H1 (cell line): ENCODE data around the gene ZNF804B. TPM values are rescaled to one million over a fixed set of nuclear protein-coding genes. Genes with fewer than 3 reads are reported as not detected.

Experiments
- CTCF ChIA-PET: fragments of 300-600 bp; sonication (Branson Sonifier 250); formaldehyde crosslinking; loops from one replicate; lab custom pipeline; 2021; ENCODE audit not compliant: partially characterized antibody; lab: Charles Lee
- POLR2A ChIA-PET: fragments of 300-600 bp; sonication (Branson Sonifier 250); formaldehyde crosslinking; loops from one replicate; lab custom pipeline; 2021; ENCODE audit warnings: inconsistent platforms; ENCODE audit not compliant: partially characterized antibody; lab: Charles Lee
- DNase-seq, 2 experiments: peaks; one replicate each; pipeline versions ENCODE4 v3.0.0 to v3.0.0-alpha.2; 2010 to 2022; ENCODE audit warnings: low spot score in 2 of 2, low read depth in 1 of 2, mixed read lengths in 1 of 2
- FAIRE-seq: peaks from 2 replicates; lab custom pipeline; 2011; peaks lifted over from hg19 to GRCh38; lab: Jason Lieb, UNC
- H2AFZ ChIP-seq: 2 replicates; pipeline ENCODE4 v1.8.1; 2012; ENCODE audit warnings: low read length, inconsistent platforms
- H2AK5ac ChIP-seq: 2 replicates; pipeline ENCODE4 v1.6.1; 2013; ENCODE audit warnings: low read depth, low read length
- H2BK120ac ChIP-seq: replicated peaks from 2 replicates; pipeline ENCODE3; 2013; ENCODE audit warnings: low read depth, low read length, inconsistent platforms
- H2BK12ac ChIP-seq: 2 replicates; pipeline ENCODE4 v1.6.1; 2013; ENCODE audit warnings: low read depth, low read length
- H2BK15ac ChIP-seq: 2 replicates; pipeline ENCODE4 v1.6.1; 2013; ENCODE audit warnings: low read length
- H2BK20ac ChIP-seq: 2 replicates; pipeline ENCODE4 v1.6.1; 2013; ENCODE audit warnings: low read length
- H2BK5ac ChIP-seq: 2 replicates; pipeline ENCODE4 v1.6.1; 2013; ENCODE audit warnings: low read depth, low read length
- H3K14ac ChIP-seq: 2 replicates; pipeline ENCODE4 v1.6.1; 2013; ENCODE audit warnings: inconsistent platforms; ENCODE audit not compliant: insufficient read length
- H3K18ac ChIP-seq: 2 replicates; pipeline ENCODE4 v1.6.1; 2013; ENCODE audit warnings: low read length; ENCODE audit errors: extremely low read depth
- H3K23ac ChIP-seq: 2 replicates; pipeline ENCODE4 v1.6.1; 2013; ENCODE audit warnings: inconsistent platforms; ENCODE audit not compliant: insufficient read length
- H3K23me2 ChIP-seq: 2 replicates; pipeline ENCODE4 v1.6.1; 2013; ENCODE audit warnings: low read depth, low read length
- H3K27ac ChIP-seq: 2 replicates; pipeline ENCODE4 v1.6.1; 2011; ENCODE audit warnings: low read depth, low read length, inconsistent platforms
- H3K27me3 ChIP-seq, 4 experiments: replicated peaks in 1 of 4; 1 replicate in 1 of 4; 2 replicates in 3 of 4; pipeline versions ENCODE4 v1.6.1 to v1.8.1; 2011 to 2013; ENCODE audit warnings: low read length in 3 of 4, mild to moderate bottlenecking in 3 of 4, inconsistent platforms in 2 of 4, mixed read lengths in 2 of 4, moderate library complexity in 1 of 4; ENCODE audit not compliant: control insufficient read depth in 3 of 4, insufficient read depth in 3 of 4; ENCODE audit errors: extremely low read depth in 1 of 4
- H3K36me3 ChIP-seq, 4 experiments: 2 replicates each; pipeline versions ENCODE4 v1.6.1 to v1.8.1; 2011 to 2013; ENCODE audit warnings: mild to moderate bottlenecking in 4 of 4, low read length in 3 of 4, moderate library complexity in 2 of 4, control low read depth in 1 of 4, inconsistent platforms in 1 of 4; ENCODE audit not compliant: insufficient read depth in 4 of 4, control insufficient read depth in 2 of 4
- H3K4ac ChIP-seq: replicated peaks from 2 replicates; pipeline ENCODE3; 2013; ENCODE audit warnings: low read length, low read depth, mixed read lengths, inconsistent platforms; ENCODE audit not compliant: insufficient read length
- H3K4me1 ChIP-seq, 4 experiments: replicated peaks in 1 of 4; 1 replicate in 1 of 4; 2 replicates in 3 of 4; pipeline versions ENCODE4 v1.6.1 to v1.8.1; 2011 to 2013; ENCODE audit warnings: low read length in 3 of 4, inconsistent platforms in 2 of 4, mixed read lengths in 1 of 4; ENCODE audit not compliant: insufficient read depth in 4 of 4, control insufficient read depth in 3 of 4
- H3K4me2 ChIP-seq, 2 experiments: 2 replicates each; pipeline versions ENCODE4 v1.6.1 to v1.8.1; 2011 to 2013; ENCODE audit warnings: low read depth in 2 of 2, low read length in 2 of 2, control low read depth in 1 of 2, inconsistent platforms in 1 of 2, mild to moderate bottlenecking in 1 of 2; ENCODE audit not compliant: insufficient read depth in 1 of 2
- H3K4me3 ChIP-seq, 4 experiments: fragments of 200-600, 300-600 bp in 1 of 4; sonication (generic), shearing (Covaris generic), sonication (Bioruptor Twin) in 1 of 4; 2 replicates each; pipeline versions ENCODE4 v1.5.1 to v1.8.1; 2011 to 2016; ENCODE audit warnings: low read length in 4 of 4, low read depth in 3 of 4, control low read depth in 2 of 4, inconsistent platforms in 2 of 4, mild to moderate bottlenecking in 2 of 4, mixed read lengths in 1 of 4, moderate library complexity in 1 of 4; ENCODE audit not compliant: insufficient read depth in 2 of 4; ENCODE audit errors: extremely low read depth in 1 of 4
- H3K56ac ChIP-seq: replicated peaks from 2 replicates; pipeline ENCODE3; 2013; ENCODE audit warnings: low read depth, mild to moderate bottlenecking, mixed read lengths, low read length, inconsistent platforms; ENCODE audit not compliant: insufficient read length
- H3K79me1 ChIP-seq: 2 replicates; pipeline ENCODE4 v1.6.1; 2013; ENCODE audit warnings: low read depth, low read length, control low read depth
- H3K79me2 ChIP-seq, 2 experiments: 2 replicates each; pipeline versions ENCODE4 v1.6.1 to v1.8.1; 2012 to 2013; ENCODE audit warnings: low read length in 2 of 2, mild to moderate bottlenecking in 2 of 2, inconsistent platforms in 1 of 2; ENCODE audit not compliant: insufficient read depth in 2 of 2, control insufficient read depth in 1 of 2
- H3K9ac ChIP-seq, 4 experiments: replicated peaks in 1 of 4; 1 replicate in 1 of 4; 2 replicates in 3 of 4; pipeline versions ENCODE4 v1.6.1 to v1.8.1; 2011 to 2013; ENCODE audit warnings: low read depth in 3 of 4, low read length in 3 of 4, control low read depth in 2 of 4, mild to moderate bottlenecking in 2 of 4, moderate library complexity in 2 of 4, inconsistent platforms in 1 of 4; ENCODE audit errors: extremely low read depth in 1 of 4
- H3K9me3 ChIP-seq, 2 experiments: 2 replicates each; pipeline versions ENCODE4 v1.6.1 to v1.8.1; 2012 to 2013; ENCODE audit warnings: mild to moderate bottlenecking in 2 of 2, moderate library complexity in 2 of 2, control low read depth in 1 of 2, inconsistent platforms in 1 of 2, low read depth in 1 of 2, low read length in 1 of 2, mixed read lengths in 1 of 2; ENCODE audit not compliant: insufficient read depth in 2 of 2
- H4K20me1 ChIP-seq, 2 experiments: replicated peaks in 1 of 2; 2 replicates each; pipeline versions ENCODE3 to v1.8.1; 2011 to 2013; ENCODE audit warnings: inconsistent platforms in 2 of 2, low read length in 2 of 2, mild to moderate bottlenecking in 1 of 2; ENCODE audit not compliant: insufficient read depth in 2 of 2, control insufficient read depth in 1 of 2
- H4K5ac ChIP-seq: 2 replicates; pipeline ENCODE4 v1.6.1; 2013; ENCODE audit warnings: low read length, low read depth, mixed read lengths, inconsistent platforms; ENCODE audit not compliant: insufficient read length
- H4K8ac ChIP-seq: 2 replicates; pipeline ENCODE4 v1.8.0; 2013; ENCODE audit warnings: mild to moderate bottlenecking, moderate library complexity, low read length, inconsistent platforms; ENCODE audit not compliant: insufficient read depth; ENCODE audit errors: extremely low read depth
- H4K91ac ChIP-seq: replicated peaks from 2 replicates; pipeline ENCODE3; 2013; ENCODE audit warnings: low read length, mixed read lengths, inconsistent platforms; ENCODE audit not compliant: insufficient read length
- FOSL1 ChIP-seq: IDR thresholded peaks from 2 replicates; pipeline ENCODE4 v1.6.1; 2011; ENCODE audit warnings: mild to moderate bottlenecking, low read depth, low read length, moderate library complexity; ENCODE audit not compliant: insufficient read depth
- HDAC2 ChIP-seq, 2 experiments: fragments of 300-600 bp in 1 of 2; sonication (generic) in 1 of 2; IDR thresholded peaks; 2 replicates each; pipeline ENCODE4 v1.6.1; 2011 to 2012; ENCODE audit warnings: low read depth in 2 of 2, low read length in 2 of 2, mild to moderate bottlenecking in 2 of 2, moderate library complexity in 2 of 2, borderline replicate concordance in 1 of 2, inconsistent platforms in 1 of 2
- HDAC6 ChIP-seq: IDR thresholded peaks from one replicate; pipeline ENCODE4 v1.7.1; 2012; ENCODE audit warnings: low read depth, mild to moderate bottlenecking, inconsistent platforms, low read length, moderate library complexity
- JUN ChIP-seq: IDR thresholded peaks from 2 replicates; pipeline ENCODE4 v1.6.1; 2011; ENCODE audit warnings: low read depth, mild to moderate bottlenecking, improper control_type of control experiment, low read length
- JUND ChIP-seq: IDR thresholded peaks from 2 replicates; pipeline ENCODE4 v1.6.1; 2011; ENCODE audit warnings: mild to moderate bottlenecking, improper control_type of control experiment, low read length
- KDM1A ChIP-seq: fragments of 200-600, 300-600 bp; sonication (generic); IDR thresholded peaks from 2 replicates; pipeline ENCODE4 v1.7.1; 2016; ENCODE audit warnings: mild to moderate bottlenecking, low read length, borderline replicate concordance
- NRF1 ChIP-seq: IDR thresholded peaks from 2 replicates; pipeline ENCODE4 v1.6.1; 2011; ENCODE audit warnings: mild to moderate bottlenecking, low read depth, low read length, improper control_type of control experiment
- POU5F1 ChIP-seq: IDR thresholded peaks from 2 replicates; pipeline ENCODE4 v1.6.1; 2011; ENCODE audit warnings: low read depth, mild to moderate bottlenecking, low read length, moderate library complexity
- SP4 ChIP-seq: IDR thresholded peaks from 2 replicates; pipeline ENCODE4 v1.6.1; 2012; ENCODE audit warnings: low read length, inconsistent platforms
- ZNF274 ChIP-seq: IDR thresholded peaks from 2 replicates; pipeline ENCODE4 v1.7.0; 2012; ENCODE audit warnings: low read length, borderline replicate concordance; ENCODE audit errors: extremely low read depth
- WGBS, 2 experiments: shearing (Covaris generic) in 1 of 2; methylation state at CpG; one replicate each; pipeline versions ENCODE4 v1.1.6 to v1.1.7; 2013 to 2015; ENCODE audit warnings: low lambda C conversion rate in 2 of 2, mixed read lengths in 2 of 2, inconsistent platforms in 1 of 2, low coverage in 1 of 2, missing lambda C conversion rate in 1 of 2; ENCODE audit not compliant: insufficient replicate concordance in 2 of 2, insufficient coverage in 1 of 2, insufficient read length in 1 of 2; ENCODE audit errors: extremely low coverage in 1 of 2, missing lambda C conversion rate in 1 of 2; 5-methylcytosine and 5-hydroxymethylcytosine counted together
- polyA plus RNA-seq, 7 experiments: library from polyadenylated mRNA; depleted of rRNA in 3 of 7; stranded (reverse) in 5 of 7; unstranded in 2 of 7; fragments of >200 nt in 5 of 7; fragments of 200-250 nt in 2 of 7; gene quantifications; 1 replicate in 5 of 7; 2 replicates in 1 of 7; 4 replicates in 1 of 7; pipeline versions ENCODE4 v1.2.1 to v1.2.3, GENCODE V29; 2011 to 2013; ENCODE audit warnings: missing spikeins in 2 of 7, mixed read lengths in 2 of 7
- total RNA-seq: library from RNA; stranded (reverse); fragmentation: NEBNext Ultra II Directional; extraction: Animal tissue kit (Norgen Biotek cat#: 25700); gene quantifications from 2 replicates; pipeline ENCODE4 v1.2.1, GENCODE V29; 2021
- TF ChIP-seq, protein P1 (sequence below): IDR thresholded peaks from 2 replicates; pipeline ENCODE4 v1.6.1; 2012; ENCODE audit warnings: inconsistent platforms
- TF ChIP-seq, protein P2 (sequence below): IDR thresholded peaks from 2 replicates; pipeline ENCODE4 v1.6.1; 2012; ENCODE audit warnings: inconsistent platforms
- TF ChIP-seq, protein P3 (sequence below): IDR thresholded peaks from 2 replicates; pipeline ENCODE4 v1.6.1; 2011; ENCODE audit warnings: low read depth, mild to moderate bottlenecking, low read length; ENCODE audit not compliant: insufficient read depth

ZNF804B gene
- total and polyA plus RNA-seq, 2 of the 8 experiments (the other 6 are each of a cell fraction or from before 2014, with no cell fraction given): not detected

GRCh38 chr7:89133819-89134218 is 374.3 kb downstream of the ZNF804B start:
- Histone ChIP-seq H3K4me2 (no peak overlapping the region), H2AFZ (no peak overlapping the region), H3K79me2 (no peaks in the 10 kb centered on the region), H3K23me2 (no peaks in the 10 kb centered on the region), H3K27me3 (no peaks in the 10 kb centered on the region), H3K9me3 (no peaks in the 10 kb centered on the region), H3K27ac (no peak overlapping the region), H3K14ac (no peak overlapping the region), H2BK20ac (no peak overlapping the region), H3K18ac (no peak overlapping the region), H2BK12ac (no peak overlapping the region), H3K4me1 (no peaks in the 10 kb centered on the region), H3K4ac (no peak overlapping the region), H2BK5ac (no peak overlapping the region), H4K20me1 (no peaks in the 10 kb centered on the region), H4K8ac (no peak overlapping the region), H2BK120ac (no peak overlapping the region), H3K56ac (no peak overlapping the region), H4K5ac (no peak overlapping the region), H3K23ac (no peak overlapping the region), H3K36me3 (no peaks in the 10 kb centered on the region), H3K4me3 (no peak overlapping the region), H3K79me1 (no peaks in the 10 kb centered on the region), H3K9ac (no peak overlapping the region), H2AK5ac (no peak overlapping the region), H2BK15ac (no peak overlapping the region), H4K91ac (no peak overlapping the region)
- FAIRE-seq (no peak), DNase-seq (no peak)
- CTCF ChIA-PET: no interaction called here
- POLR2A ChIA-PET: no interaction called here
- 97% methylated on average over 2 of the region's 2 CpGs; no CpG with 5 or more reads in 1 of the 2 experiments for WGBS, 2 experiments
- TF ChIP-seq NRF1 (no peak), JUN (no peak), KDM1A (no peak), ZNF274 (no peak), SP4 (no peak), POU5F1 (no peak), HDAC6 (no peak), JUND (no peak), FOSL1 (no peak), HDAC2 (IDR thresholded peaks at IDR 0.05; ENCODE audit: borderline replicate concordance in 1 of 2, low read depth in 2 of 2, low read length in 2 of 2) (no peak)
- TF ChIP-seq, protein P1, sequence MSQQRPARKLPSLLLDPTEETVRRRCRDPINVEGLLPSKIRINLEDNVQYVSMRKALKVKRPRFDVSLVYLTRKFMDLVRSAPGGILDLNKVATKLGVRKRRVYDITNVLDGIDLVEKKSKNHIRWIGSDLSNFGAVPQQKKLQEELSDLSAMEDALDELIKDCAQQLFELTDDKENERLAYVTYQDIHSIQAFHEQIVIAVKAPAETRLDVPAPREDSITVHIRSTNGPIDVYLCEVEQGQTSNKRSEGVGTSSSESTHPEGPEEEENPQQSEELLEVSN: no peak
- TF ChIP-seq, protein P2, sequence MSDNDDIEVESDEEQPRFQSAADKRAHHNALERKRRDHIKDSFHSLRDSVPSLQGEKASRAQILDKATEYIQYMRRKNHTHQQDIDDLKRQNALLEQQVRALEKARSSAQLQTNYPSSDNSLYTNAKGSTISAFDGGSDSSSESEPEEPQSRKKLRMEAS: no peak
- TF ChIP-seq, protein P3, sequence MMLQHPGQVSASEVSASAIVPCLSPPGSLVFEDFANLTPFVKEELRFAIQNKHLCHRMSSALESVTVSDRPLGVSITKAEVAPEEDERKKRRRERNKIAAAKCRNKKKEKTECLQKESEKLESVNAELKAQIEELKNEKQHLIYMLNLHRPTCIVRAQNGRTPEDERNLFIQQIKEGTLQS: no peak
